PC-3 (cell line): ENCODE data around the gene XRCC6.

Source experiments
- EZH2phosphoT487 ChIP-seq: fragments of 300-600 bp; sonication (generic); IDR thresholded peaks from 2 replicates; pipeline ENCODE4 v1.6.1; 2018; ENCODE audit warnings: mild to moderate bottlenecking, antibody characterized with exemption, low read length, borderline replicate concordance
- TF ChIP-seq, protein P1 (sequence below): fragments of 300-600 bp; sonication (generic); conservative IDR thresholded peaks from 2 replicates; pipeline ENCODE4 v1.5.1; 2017; ENCODE audit warnings: antibody characterized with exemption, low read depth, mild to moderate bottlenecking, low read length

DNA sequence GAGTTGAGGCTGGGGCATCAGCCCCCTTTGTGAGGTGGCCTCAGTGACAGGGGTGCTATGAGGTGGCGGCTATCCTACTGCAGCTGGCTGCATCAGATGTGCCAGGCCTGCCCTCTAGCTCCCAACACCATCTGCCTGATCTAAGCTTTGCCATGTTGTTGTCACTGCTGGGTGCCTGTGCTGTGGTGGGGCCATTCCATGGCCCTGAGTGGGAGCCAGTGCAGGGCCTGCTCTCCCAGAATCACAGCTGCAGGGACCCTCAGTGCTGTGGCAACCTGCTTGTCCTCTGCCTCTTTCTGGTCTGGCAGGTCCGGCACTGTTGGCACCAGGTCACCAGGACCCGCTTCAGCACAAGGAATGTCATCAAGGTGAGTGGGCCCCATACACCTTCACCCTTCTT is 69.4 kb downstream of the XRCC6 start:
- TF ChIP-seq, protein P1, sequence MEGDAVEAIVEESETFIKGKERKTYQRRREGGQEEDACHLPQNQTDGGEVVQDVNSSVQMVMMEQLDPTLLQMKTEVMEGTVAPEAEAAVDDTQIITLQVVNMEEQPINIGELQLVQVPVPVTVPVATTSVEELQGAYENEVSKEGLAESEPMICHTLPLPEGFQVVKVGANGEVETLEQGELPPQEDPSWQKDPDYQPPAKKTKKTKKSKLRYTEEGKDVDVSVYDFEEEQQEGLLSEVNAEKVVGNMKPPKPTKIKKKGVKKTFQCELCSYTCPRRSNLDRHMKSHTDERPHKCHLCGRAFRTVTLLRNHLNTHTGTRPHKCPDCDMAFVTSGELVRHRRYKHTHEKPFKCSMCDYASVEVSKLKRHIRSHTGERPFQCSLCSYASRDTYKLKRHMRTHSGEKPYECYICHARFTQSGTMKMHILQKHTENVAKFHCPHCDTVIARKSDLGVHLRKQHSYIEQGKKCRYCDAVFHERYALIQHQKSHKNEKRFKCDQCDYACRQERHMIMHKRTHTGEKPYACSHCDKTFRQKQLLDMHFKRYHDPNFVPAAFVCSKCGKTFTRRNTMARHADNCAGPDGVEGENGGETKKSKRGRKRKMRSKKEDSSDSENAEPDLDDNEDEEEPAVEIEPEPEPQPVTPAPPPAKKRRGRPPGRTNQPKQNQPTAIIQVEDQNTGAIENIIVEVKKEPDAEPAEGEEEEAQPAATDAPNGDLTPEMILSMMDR: no peak
- no peak for TF ChIP-seq EZH2phosphoT487
